PC-9 (cell line): ENCODE measurements around the gene OR52W1. TPM values are rescaled to one million over a fixed set of nuclear protein-coding genes. Genes with fewer than 3 reads are reported as not detected.

Source experiments
- BruUV-seq: library from RNA; stranded (reverse); fragments of 400-500 nt; replicated peaks from 2 replicates; lab custom pipeline; 2021; lab: Mats Ljungman, UMichigan
- CTCF ChIA-PET: fragments of 300-600 bp; sonication (Branson Sonifier 250); formaldehyde crosslinking; loops from one replicate; lab custom pipeline; 2022; ENCODE audit warnings: antibody characterized with exemption; lab: Charles Lee
- POLR2A ChIA-PET: fragments of 300-600 bp; sonication (Branson Sonifier 250); formaldehyde crosslinking; loops from one replicate; lab custom pipeline; 2022; ENCODE audit warnings: antibody characterized with exemption; ENCODE audit not compliant: unreplicated experiment; lab: Charles Lee
- DNase-seq, 2 experiments: peaks; one replicate each; pipeline versions ENCODE4 v3.0.0 to v3.0.0-alpha.2; 2015 to 2022; ENCODE audit warnings: mixed read lengths in 1 of 2
- H2AFZ ChIP-seq: fragments of 200-600 bp; sonication (generic); 2 replicates; pipeline ENCODE4 v1.8.1; 2017; ENCODE audit warnings: antibody characterized with exemption
- H3F3A ChIP-seq: fragments of 200-600 bp; sonication (generic); 2 replicates; pipeline ENCODE4 v1.8.1; 2017; ENCODE audit warnings: antibody characterized with exemption, mild to moderate bottlenecking, low read depth; ENCODE audit not compliant: insufficient read depth
- H3K27ac ChIP-seq: fragments of 200-600 bp; sonication (generic); 2 replicates; pipeline ENCODE4 v1.6.1; 2016; ENCODE audit warnings: mixed run types
- H3K27me3 ChIP-seq: fragments of 200-600 bp; sonication (generic); 2 replicates; pipeline ENCODE4 v1.6.1; 2016; ENCODE audit warnings: low read depth, mixed run types; ENCODE audit not compliant: insufficient read depth
- H3K36me3 ChIP-seq: fragments of 200-600 bp; sonication (generic); 2 replicates; pipeline ENCODE4 v1.6.1; 2016; ENCODE audit warnings: low read depth, mixed run types
- H3K4me1 ChIP-seq: fragments of 200-600 bp; sonication (generic); replicated peaks from 2 replicates; pipeline ENCODE4 v1.6.1; 2016; ENCODE audit warnings: mixed run types; ENCODE audit not compliant: insufficient read depth
- H3K4me2 ChIP-seq: fragments of 200-600 bp; sonication (generic); 2 replicates; pipeline ENCODE4 v1.6.1; 2017; ENCODE audit warnings: mixed run types
- H3K4me3 ChIP-seq: fragments of 200-600 bp; sonication (generic); 2 replicates; pipeline ENCODE4 v1.6.1; 2016; ENCODE audit warnings: mixed run types
- H3K79me2 ChIP-seq: fragments of 200-600 bp; sonication (generic); 2 replicates; pipeline ENCODE4 v1.6.1; 2017; ENCODE audit warnings: low read depth, mixed run types
- H3K9me2 ChIP-seq: fragments of 200-600 bp; sonication (generic); 2 replicates; pipeline ENCODE4 v1.8.1; 2017; ENCODE audit warnings: mild to moderate bottlenecking; ENCODE audit not compliant: insufficient read depth
- H3K9me3 ChIP-seq: fragments of 200-600 bp; sonication (generic); 2 replicates; pipeline ENCODE4 v1.8.1; 2016; ENCODE audit warnings: low read depth; ENCODE audit not compliant: insufficient read depth
- H4K20me1 ChIP-seq: fragments of 200-600 bp; sonication (generic); 2 replicates; pipeline ENCODE4 v1.8.1; 2017; ENCODE audit not compliant: insufficient read depth
- CTCF ChIP-seq: fragments of 200-600 bp; sonication (generic); conservative IDR thresholded peaks from 2 replicates; pipeline ENCODE4 v1.6.1; 2017; ENCODE audit warnings: mixed run types, antibody characterized with exemption, mild to moderate bottlenecking, moderate library complexity
- EZH2 ChIP-seq: fragments of 200-600 bp; sonication (generic); IDR thresholded peaks from 2 replicates; pipeline ENCODE4 v1.8.0; 2017; ENCODE audit warnings: antibody characterized with exemption, low read depth
- intact Hi-C: fragments of 100-400 bp; cut with micrococcal nuclease; formaldehyde crosslinking; loops from one replicate; pipeline ENCODE4 v1.10.0; 2022; ENCODE audit not compliant: unreplicated experiment
- total RNA-seq: library from RNA; stranded (reverse); gene quantifications from 2 replicates; pipeline ENCODE4 v1.2.3, GENCODE V29; 2021

OR52W1 gene
- total RNA-seq, 1 experiment from 2014 or later, result not detected

GRCh38 chr11:6217722-6218121, 18.7 kb downstream of the OR52W1 start:
- Histone ChIP-seq H3K4me3 (no peak overlapping the region), H3K36me3 (no peaks in the 10 kb centered on the region), H3K27me3 (no peaks in the 10 kb centered on the region), H4K20me1 (no peaks in the 10 kb centered on the region), H3K9me2 (no peaks in the 10 kb centered on the region), H3K9me3 (no peaks in the 10 kb centered on the region), H3F3A (no peaks in the 10 kb centered on the region), H3K27ac (no peak overlapping the region), H2AFZ (no peak overlapping the region), H3K4me1 (no peaks in the 10 kb centered on the region), H3K79me2 (no peaks in the 10 kb centered on the region), H3K4me2 (no peak overlapping the region)
- ChIA-PET POLR2A (no interaction called here), CTCF (interaction anchor here (0.6 kb wide), 1 partner anchor 314 kb away, joined by 3 read pairs; no protein-coding TSS in a partner anchor)
- DNase-seq, result no peak
- no TSS peak for BruUV-seq
- intact Hi-C loops, result no loop called here
- no peak for TF ChIP-seq CTCF
- no peak for TF ChIP-seq EZH2

- POLR2A ChIA-PET, result no interaction called here
- peak in 1 of 2 experiments; percentile 7 for DNase-seq
- Histone ChIP-seq H3K4me1 (no peaks in the 10 kb centered on the region), H3K36me3 (no peaks in the 10 kb centered on the region), H3K9me3 (no peaks in the 10 kb centered on the region), H3K27ac (no peak overlapping the region), H2AFZ (no peak overlapping the region), H3K27me3 (no peaks in the 10 kb centered on the region), H3K4me3 (no peak overlapping the region), H3K9me2 (no peaks in the 10 kb centered on the region), H3K4me2 (no peak overlapping the region), H3F3A (no peaks in the 10 kb centered on the region), H4K20me1 (no peaks in the 10 kb centered on the region), H3K79me2 (no peaks in the 10 kb centered on the region)
- BruUV-seq, result no TSS peak
- intact Hi-C loops, result no loop called here
- TF ChIP-seq EZH2 (no peak), CTCF (no peak)
- CTCF ChIA-PET, result no interaction called here
Observed at GRCh38 chr11:6219359-6219758, 20.3 kb downstream of the OR52W1 start.

- H3F3A ChIP-seq, result no peaks in the 10 kb centered on the region
- H4K20me1 ChIP-seq, result no peaks in the 10 kb centered on the region
- H3K79me2 ChIP-seq, result peaks cover 14% of the 10 kb centered on the region; the same call in 1 of the 2 replicates
- H3K9me2 ChIP-seq, result no peaks in the 10 kb centered on the region
- no peak overlapping the region for H2AFZ ChIP-seq
- no TSS peak for BruUV-seq
- ChIA-PET CTCF (no interaction called here), POLR2A (no interaction called here)
- no peak overlapping the region for H3K4me3 ChIP-seq
- H3K9me3 ChIP-seq, result no peaks in the 10 kb centered on the region
- H3K4me2 ChIP-seq, result no peak overlapping the region
- no peaks in the 10 kb centered on the region for H3K27me3 ChIP-seq
- H3K36me3 ChIP-seq, result no peaks in the 10 kb centered on the region
- DNase-seq, result no peak
- intact Hi-C loops, result no loop called here
- H3K27ac ChIP-seq, result no peak overlapping the region
- TF ChIP-seq EZH2 (no peak), CTCF (no peak)
- no peaks in the 10 kb centered on the region for H3K4me1 ChIP-seq
Observed at GRCh38 chr11:6223854-6224253, 24.8 kb downstream of the OR52W1 start.
